ENCODE results near the gene TIMM10.
"Not testable (repeated sequence)": the region's sequence is repeated elsewhere in the genome, so short reads cannot be mapped to it uniquely, and the experiment has no call there.

The TIMM10 gene

DNA sequence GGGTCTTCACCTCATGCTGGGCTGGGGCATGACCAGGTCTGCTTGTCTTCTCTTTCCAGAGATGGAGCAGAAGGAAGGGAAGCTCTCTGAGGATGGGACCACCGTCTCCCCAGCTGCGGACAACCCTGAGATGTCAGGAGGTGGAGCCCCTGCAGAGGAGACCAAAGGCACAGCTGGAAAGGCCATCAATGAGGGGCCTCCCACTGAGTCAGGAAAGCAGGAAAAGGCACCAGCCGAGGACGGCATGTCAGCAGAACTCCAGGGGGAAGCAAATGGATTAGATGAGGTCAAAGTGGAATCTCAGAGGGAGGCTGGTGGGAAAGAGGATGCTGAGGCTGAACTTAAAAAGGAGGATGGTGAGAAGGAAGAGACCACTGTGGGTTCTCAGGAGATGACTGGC lies 12.0 kb upstream of the TIMM10 start:
- DNase-seq (ENCODE audit: low read depth in 1 of 2, low spot score in 1 of 2), result no peak

DNA sequence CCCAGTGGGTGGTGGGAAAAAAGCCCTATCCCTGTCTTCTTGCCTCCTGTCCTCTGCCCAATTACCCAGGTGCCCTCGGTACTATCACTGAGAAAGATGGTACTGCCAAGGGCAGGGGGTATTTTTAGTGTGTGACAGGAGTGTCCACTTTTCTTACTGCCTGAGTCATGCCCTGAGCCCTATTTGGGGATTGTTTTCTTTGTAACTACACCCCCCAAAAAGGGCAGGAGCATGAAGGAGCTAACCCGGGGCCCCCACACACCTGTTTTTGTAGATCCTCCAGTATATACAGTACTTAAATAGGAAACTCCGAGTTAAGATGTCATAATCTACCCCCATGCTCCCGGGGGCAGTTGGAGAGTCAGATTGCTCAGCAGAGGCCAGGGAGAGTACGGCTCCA lies 10.6 kb upstream of the TIMM10 start:
- no peak for DNase-seq (ENCODE audit: low read depth in 1 of 2, low spot score in 1 of 2)

DNA sequence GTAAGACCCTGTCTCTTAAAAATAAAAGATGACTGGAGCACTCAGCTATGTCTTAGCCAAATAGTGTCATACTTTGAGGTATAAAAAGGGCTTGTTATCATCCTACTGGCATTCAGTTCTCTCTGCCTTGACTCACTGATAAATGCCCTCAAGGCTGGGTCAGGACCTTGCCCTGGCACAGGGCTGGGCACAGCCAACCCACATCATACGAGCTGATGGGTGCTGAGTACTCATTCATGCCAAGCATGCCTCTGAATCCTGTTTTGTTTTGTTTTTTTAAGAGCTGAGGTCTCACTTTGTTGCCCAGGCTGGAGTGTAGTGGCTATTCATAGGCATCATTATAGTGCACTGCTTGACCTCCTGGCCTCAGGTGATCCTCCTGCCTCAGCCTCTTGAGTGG lies 8.8 kb upstream of the TIMM10 start:
- DNase-seq (ENCODE audit: low read depth in 1 of 2, low spot score in 1 of 2), result no peak

DNA sequence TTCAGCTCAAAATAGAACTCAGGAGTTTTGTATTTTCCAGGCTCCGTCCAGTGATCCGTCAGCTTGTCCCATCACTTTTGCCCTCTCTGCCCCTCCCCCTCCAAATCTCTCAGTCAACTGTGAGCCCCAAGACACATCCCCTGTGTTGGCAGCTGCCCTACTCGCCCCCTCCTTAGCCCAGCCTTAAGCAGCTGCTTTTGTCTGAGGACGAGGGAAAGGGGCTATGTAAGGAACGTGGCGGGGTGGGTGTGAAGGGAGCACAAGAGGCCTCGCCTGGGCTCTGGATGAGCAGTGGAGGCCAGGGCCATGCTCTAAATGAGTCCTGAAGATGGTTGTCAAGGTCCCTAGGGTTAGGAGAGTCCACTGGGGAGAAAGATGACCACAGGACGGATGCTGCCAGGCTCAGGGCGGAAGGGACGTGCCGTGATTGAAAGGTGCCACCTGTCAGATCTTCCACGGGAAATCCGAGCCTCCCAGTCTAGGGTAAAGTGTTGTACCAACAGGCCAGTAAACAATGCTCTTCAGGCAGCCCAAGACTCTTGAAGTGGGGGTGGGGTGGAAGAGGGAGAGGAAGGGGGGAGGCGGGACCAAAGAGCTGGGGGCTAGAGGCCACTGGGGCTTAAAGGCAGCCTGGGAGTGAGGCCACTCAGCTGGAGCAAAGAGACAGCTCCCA lies 6.5 kb upstream of the TIMM10 start, which contains the start of gene SMTNL1:
Gene SMTNL1 (plus strand): TSS at position 649 of the 673 bp plus-strand sequence. CDS start 5,048 bp downstream, outside the sequence.
- no peak for DNase-seq (ENCODE audit: low read depth in 1 of 2, low spot score in 1 of 2)

DNA sequence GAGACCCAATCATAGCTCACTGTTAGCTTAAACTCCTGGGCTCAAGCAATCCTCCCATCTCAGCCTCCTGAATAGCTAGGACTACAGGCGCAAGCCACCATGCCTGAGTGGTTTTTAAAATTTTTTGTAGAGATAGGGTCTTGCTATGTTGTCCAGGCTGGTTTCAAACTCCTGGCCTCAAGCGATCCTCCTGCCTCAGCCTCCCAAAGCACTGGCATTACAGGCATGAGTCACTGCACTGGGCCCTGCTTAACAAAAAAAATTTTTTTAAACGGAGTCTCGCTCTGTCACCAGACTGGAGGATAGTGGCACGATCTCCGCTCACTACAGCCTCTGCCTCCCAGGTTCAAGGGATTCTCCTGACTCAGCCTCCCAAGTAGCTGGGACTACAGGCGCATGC lies 3.9 kb upstream of the TIMM10 start:
- DNase-seq (ENCODE audit: low read depth in 1 of 2, low spot score in 1 of 2), result not testable (repeated sequence)

DNA sequence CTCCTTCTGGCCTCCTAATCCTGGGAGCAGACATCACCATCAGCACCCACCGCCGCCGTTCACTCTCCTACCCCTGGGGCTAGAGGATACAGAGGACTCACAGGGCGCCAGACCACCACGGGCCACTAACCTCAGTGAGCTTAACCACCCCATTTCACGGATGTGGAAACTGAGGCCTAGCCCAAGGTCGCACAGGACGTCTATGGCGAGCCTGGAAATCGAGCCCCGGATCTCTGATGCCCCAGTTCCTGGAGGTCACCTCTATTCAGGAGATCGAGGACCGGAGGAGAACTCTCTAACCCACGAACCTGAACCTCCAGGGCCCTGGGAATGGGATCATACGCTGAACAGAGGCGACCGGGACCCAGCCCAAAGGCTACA lies 349 bp downstream of the TIMM10 start:
- DNase-seq (ENCODE audit: low read depth in 1 of 2, low spot score in 1 of 2), result no peak

DNA sequence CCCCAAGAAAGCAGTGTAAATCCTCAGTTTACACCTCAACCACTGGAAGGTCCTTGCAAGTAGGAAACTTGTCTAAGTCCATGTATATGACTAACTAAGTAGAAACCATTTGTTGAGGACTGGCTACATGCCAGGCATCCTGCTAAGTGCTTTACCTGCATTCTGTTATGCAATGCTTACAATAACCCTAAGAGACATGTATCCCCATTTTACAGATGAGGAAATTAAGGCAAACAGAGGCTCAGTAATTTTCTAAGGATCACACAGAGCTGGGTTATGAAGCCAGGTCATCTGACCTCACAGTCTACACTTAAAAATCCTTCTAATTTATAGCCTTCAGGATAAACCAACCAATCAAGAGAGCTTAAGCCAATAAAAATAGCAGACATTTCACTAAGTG lies 1.5 kb downstream of the TIMM10 start:
- DNase-seq (ENCODE audit: low read depth in 1 of 2, low spot score in 1 of 2), result no peak

DNA sequence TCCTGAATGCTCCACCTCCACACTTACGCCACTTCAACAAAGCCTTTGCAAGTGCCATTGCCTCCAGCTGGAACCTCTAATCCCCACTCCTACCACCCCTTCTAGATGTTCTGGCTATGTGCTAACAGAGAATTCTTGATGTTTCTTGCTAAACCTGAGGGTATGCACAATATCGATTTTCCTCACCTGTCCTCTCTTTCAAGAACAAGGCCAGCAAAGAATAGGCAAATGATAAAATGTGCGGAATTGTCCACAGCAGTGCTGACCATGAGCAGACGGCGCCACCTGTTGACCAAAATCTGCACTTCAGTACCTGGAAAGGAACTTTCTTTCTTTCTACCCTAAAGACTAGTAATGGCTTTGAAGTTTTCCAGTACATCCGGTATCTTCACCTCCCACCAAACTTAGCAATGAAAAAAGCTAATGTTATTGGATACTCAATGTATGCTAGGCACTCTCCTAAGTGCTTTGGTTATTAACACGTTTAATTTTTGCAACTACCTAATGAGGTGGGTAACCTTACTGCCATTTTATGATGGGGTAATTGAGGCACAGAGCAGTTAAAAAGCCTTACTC lies 3.4 kb downstream of the TIMM10 start:
- peak; percentile 43 to 59 for DNase-seq (ENCODE audit: low read depth in 1 of 2, low spot score in 1 of 2)

DNA sequence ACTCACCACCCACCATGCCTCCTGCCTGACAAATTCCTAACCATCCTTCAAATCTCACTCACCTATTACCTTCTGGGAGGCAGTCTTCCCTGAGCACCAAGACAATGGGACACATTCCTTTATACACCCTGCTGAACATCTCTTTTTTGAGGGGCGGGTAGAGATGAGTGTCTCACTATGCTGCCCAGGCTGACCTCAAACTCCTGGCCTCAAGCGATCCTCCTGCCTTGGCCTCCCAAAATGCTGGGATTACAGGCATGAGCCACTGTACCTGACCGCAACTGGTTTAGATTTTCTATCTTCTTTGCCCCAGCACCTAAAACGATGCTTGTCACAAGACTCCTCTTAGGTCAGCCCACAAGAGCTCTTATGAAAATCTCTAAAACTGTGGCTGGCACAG lies 7.1 kb downstream of the TIMM10 start:
- DNase-seq (ENCODE audit: low read depth in 1 of 2, low spot score in 1 of 2), result no peak

DNA sequence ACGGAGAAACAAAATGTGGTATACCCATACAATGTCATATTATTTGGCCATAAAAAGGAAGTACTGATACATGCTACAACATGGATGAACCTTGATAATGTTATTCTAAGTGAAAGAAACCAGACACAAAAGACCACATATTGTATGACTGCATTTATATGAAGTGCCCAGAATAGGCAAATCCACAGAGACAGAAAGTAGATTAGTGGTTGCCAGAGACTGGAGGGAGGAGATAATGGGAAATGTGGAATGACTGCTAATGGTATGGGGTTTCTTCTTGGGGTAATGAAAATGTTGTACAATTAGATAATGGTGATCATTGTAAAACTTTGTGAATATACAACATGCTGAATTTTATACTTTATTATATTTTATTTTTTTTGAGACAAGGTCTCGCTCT lies 9.4 kb downstream of the TIMM10 start:
- DNase-seq (ENCODE audit: low read depth in 1 of 2, low spot score in 1 of 2), result no peak

DNA sequence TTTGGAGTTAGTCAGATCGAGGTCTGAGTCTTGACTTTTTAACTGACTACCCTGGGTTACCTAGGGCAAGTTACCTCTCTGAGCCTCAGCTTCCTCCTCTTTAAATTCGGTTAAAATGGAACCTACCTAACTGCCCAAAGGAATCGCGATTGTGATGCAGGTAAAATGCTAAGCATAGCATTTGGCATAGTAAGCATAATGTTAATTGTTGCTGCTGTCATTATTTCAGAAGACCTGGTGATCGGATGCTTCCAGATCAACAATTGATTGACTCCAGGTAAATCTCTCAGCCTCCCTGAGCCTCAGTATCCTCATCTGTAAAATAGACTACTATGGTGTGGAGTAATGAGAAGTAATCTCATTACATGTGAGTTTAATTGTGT lies 14.5 kb downstream of the TIMM10 start:
- DNase-seq (ENCODE audit: low read depth in 1 of 2, low spot score in 1 of 2), result no peak

DNA sequence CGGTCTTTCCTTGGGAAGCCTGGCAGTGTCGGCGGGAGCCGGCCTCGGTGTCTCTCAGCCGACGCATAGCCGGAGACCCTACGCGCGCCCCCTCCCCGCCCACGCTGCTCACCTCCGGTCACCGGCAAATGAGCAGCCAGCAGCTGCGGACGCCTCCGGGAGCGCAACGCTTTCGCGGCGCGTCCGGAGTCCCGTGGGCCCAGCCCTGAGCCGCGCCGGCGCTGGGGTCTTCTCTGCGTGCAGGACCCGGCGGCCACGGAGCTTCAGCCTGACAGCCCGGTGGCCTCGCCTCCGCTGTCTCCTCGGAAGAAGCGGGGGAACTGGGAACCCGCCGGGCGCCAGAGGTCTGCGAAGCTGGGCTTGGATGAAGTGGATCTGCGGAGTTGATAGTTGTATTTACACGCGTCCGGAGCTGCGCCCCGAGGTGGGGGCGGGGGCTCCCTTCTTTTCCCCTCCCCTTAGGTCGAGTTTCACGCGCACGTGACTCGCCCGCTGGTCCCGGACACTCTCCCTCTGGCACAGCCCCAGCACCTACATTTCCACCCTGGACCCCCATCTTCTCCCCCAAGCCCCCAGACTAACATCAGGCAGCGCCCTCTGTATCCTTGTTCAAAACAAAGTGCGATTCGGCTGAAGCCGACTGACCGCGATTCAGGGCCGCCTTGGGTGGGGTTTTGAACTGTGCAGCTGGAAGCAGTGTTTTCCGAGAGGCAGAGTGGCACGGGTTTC lies 15.1 kb downstream of the TIMM10 start, which contains the start of gene SLC43A1:
Gene SLC43A1 (minus strand): TSS at position 371 of the 729 bp plus-strand sequence. CDS start 1,591 bp downstream, outside the sequence.
- DNase-seq (ENCODE audit: low read depth in 1 of 2, low spot score in 1 of 2), result peak in 1 of 2 donors; percentile 11

DNA sequence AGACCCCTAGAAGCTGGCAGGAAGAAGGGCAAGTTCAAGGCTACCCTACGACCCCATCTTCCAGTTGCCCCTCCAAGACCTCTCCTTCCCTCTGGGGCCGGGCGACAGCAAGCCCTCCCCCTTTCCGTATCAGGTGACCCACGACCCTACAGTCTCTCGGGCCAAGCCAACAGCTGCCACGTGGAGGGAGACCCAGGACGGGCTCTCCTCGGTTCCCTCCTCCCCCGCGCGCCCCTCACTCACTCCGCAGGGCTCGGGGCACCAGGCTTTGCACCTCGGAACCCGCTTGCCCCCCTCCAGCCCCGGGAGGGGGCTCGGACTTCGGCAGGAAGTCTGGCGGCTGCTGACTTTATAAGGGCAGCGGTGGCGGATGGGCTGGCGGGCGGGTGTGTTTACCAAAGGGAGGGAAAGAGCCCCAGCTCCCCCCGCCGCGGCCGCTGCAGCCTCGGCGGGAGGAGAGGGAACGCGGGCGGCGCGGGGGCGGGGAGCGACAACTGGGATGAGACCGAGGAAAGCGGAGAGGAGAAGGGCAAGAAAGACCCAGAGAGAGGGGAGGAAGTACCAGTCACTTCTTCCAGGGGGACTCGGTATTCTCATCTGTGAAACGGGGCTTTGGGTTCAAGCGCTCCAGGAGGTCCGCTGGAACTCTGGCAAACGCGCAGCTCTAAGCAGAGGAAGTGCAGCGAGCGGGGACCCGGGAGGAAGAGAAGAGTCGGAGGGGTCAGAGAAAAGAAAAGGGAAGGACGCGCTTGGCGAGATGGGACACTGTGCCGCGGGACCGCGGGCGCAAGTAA lies 15.8 kb downstream of the TIMM10 start:
- DNase-seq (ENCODE audit: low read depth in 1 of 2, low spot score in 1 of 2), result peak in 1 of 2 donors; percentile 28

DNA sequence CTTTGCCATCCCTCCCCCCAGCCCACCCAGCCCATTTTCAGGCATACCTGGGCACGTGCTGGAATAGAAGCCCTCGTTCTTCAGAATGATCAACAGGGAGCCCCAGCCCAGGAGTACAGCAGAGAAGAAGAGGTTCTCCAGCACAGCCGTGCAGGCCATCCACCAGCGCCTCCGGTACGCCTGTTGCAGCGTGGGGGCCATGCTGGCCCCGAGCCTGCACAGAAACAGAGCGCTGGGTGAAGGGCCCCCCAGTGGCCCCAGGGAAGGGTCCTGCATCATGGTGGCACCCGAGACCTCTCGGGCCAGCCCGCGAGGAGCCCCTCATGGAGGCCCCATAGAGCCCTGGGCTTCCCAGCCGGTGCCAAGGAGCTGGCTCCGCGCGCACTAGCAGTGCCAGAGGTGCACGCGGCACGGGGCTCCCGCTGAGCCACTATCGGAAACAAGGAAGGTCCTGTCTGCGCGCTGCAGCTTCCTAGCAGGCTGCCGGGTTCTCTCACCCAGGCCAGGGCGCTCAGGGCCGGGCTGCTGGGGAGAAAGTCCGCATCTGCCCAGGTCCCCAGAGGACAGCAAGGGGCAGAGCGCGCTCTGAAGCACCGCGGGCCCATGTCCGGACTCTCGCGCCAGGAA lies 16.5 kb downstream of the TIMM10 start:
- DNase-seq (ENCODE audit: low read depth in 1 of 2, low spot score in 1 of 2), result peak in 1 of 2 donors; percentile 31

DNA sequence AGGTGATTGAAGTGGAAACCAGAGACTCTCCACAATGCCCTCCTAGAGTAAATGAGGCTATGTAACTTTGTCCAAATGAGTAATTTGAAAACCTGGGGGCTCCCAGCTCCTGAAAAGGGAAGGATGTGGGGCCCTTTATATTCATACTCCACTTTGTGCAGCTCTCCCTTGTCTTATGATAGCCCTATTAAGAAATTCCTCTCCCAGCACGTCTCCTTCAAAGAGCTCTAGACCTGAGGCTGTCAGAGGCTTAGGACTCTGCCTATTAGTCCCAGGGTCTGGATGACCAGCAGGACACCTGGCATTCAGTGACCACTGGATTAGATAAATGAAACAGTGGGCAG lies 17.1 kb downstream of the TIMM10 start:
- DNase-seq (ENCODE audit: low read depth in 1 of 2, low spot score in 1 of 2), result no peak

DNA sequence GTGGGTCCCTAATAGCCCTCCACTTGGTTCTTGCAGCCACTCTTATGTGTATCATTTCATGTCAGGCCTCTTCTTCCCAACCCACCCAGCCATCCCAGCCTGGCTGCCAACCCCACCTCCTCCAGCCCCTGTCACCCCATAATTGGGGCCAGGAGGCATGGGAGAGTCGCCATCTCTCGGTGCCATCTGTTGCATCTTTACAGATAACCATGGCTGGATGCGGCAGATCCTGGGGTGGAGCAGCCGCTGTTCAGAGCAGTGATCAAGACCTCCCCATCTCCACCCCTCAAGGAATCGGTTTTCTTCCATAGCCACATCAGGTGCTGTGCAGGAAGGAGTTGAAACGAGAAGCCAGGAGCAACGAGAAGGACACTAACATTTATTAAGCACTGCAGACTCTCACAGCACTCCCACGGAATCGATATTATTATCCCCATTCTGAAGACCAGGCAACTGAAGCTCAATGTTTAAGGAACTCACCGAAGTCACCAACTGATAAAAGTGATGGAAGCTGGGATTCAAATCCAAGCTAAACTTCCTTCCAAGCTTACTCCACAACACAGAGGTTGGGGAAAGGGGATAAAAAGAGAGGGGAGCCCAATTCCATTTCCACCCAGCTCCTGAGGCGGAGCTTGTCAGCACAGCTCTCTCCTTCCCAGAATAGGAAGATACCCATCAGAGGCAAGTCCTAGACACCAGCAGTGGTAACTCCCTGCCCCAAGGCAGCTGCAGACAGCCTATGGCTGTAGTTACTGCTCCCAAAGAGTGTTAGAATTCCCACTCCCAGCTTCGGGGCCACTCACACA lies 17.7 kb downstream of the TIMM10 start:
- DNase-seq (ENCODE audit: low read depth in 1 of 2, low spot score in 1 of 2), result no peak

DNA sequence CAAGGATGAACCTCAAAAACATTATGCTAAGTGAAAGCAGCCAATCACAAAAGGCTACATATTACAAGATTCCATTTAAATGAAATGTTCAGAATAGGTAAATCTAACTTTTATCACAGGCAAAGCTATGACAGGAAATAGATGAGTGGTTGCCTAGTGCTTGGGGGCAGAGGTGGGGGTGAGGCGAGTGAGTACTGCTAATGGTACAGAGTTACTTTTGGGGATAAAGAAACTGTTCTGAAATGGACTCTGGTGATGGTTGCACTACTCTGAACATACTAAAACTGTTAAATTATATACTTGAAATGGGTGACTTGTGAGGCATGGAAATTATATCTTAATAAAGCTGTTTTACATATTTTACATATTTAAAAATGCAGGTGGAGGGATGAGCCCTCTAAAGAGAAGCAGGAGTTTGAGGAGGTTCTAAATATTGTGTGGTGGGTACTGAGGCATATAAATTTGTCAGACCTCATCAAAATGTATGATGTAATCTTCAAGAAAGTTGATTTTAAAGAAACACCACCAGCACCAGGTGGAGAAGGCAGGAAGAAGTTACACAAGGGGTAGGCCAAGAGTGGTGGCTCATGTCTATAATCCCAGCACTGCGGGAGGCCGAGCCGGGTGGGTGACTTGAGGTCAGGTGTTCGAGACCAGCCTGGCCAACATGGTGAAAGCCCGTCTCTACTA lies 18.7 kb downstream of the TIMM10 start:
- no peak for DNase-seq (ENCODE audit: low read depth in 1 of 2, low spot score in 1 of 2)

DNA sequence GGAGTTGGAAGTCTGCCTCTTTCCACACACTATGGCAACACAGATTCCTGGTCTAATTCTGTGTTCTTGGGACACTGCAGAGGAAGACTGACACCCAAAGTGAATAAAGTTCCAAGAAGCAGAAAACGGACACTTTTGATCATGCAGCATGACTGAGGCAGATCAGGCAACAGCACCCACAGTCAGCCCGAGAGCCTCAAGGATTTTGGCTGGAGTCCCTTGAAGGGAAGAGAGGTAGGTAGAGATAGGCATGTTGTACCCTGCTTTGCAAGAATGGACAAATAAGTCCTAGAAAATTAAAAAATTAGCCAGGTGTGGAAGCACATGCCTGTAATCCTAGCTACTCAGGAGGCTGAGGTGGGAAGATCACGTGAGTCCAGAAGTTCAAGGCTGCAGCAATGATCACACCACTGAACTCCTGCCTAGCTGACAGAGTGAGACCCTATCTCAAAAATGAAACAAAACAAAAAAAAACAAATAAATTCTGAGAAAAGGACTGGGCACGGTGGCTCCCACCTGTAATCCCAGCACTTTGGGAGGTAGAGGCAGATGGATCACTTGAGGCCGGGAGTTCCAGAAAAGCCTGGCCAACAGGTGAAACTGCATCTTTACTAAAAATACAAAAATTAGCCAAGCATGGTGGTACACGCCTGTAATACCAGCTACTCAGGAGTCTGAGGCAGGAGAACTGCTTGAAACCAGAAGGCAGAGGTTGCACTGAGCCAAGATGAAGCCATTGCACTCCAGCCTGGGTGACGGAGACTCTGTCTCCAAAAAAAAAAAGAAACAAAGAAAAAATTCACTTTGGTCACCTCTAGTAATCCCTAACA lies 22.0 kb downstream of the TIMM10 start:
- no peak for DNase-seq (ENCODE audit: low read depth in 1 of 2, low spot score in 1 of 2)

DNA sequence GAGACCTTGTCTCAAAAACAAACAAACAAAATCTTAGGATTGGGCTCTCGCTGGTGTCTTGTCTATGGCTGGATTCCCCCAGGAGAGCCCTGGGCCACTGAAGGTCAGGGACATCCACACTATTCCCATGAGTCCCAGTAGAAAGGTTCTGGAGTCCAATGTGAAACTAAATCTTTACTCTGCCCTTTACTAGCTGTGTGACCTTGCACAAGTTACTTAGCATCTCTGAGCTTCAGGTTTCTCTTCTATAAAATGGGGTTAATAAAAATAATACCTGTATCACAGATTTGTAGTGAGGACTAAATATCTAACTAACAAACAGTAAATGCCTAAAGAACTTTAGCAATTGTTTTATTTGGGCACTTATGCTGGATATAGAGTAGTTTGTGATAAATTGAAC lies 24.0 kb downstream of the TIMM10 start:
- no peak for DNase-seq (ENCODE audit: low read depth in 1 of 2, low spot score in 1 of 2)

Data from activated CD4-positive, alpha-beta T cell treated with anti-CD3 and anti-CD28 coated beads, Interleukin-2, amount 50 U/mL, for 24 hours (primary cell).